K562 (cell line): Measurements from ENCODE around the gene ANO9. TPM values are rescaled to one million over a fixed set of nuclear protein-coding genes. Genes with fewer than 3 reads are reported as not detected.
A peak's percentile ranks its signal among the peaks of the same experiment; 100 is the strongest.

Experiments
- ATAC-seq: fragments of 200-7000 bp; cut with Tn5 transposase; 3 replicates; pipeline ENCODE4 v1.9.1; 2020; ENCODE audit warnings: moderate library complexity
- BruUV-seq: library from RNA; stranded (reverse); fragments of 400-500 nt; replicated peaks from 2 replicates; lab custom pipeline; 2021; lab: Mats Ljungman, UMichigan
- CTCF ChIA-PET: fragments of 300-600 bp; formaldehyde crosslinking; extraction: SDS; loops from one replicate; lab custom pipeline; 2021; ENCODE audit warnings: low intra/inter-chr PET ratio; lab: Yijun Ruan, JAX
- POLR2A ChIA-PET: fragments of 300-600, 350-650 bp; sonication (Branson Sonifier 250); formaldehyde crosslinking; extraction: SDS; loops from one replicate; lab custom pipeline; 2021; ENCODE audit warnings: antibody characterized with exemption, inconsistent platforms; lab: Yijun Ruan, JAX
- DNase-seq, 4 experiments: peaks; one replicate each; pipeline versions ENCODE4 v3.0.0 to v3.0.0-alpha.2; 2011 to 2018; ENCODE audit warnings: low spot score in 3 of 4, mixed read lengths in 3 of 4; ENCODE audit errors: extremely low read depth in 1 of 4
- FAIRE-seq: peaks from 2 replicates; lab custom pipeline; 2011; peaks lifted over from hg19 to GRCh38; lab: Jason Lieb, UNC
- H2AFZ ChIP-seq: 2 replicates; pipeline ENCODE4 v1.6.0; 2011; ENCODE audit warnings: low read depth, low read length, control low read depth, inconsistent platforms
- H3K27ac ChIP-seq: fragments of 200-600 bp; 3 replicates; pipeline ENCODE4 v1.8.0; 2011; ENCODE audit warnings: low read depth, mild to moderate bottlenecking, control low read depth, inconsistent platforms, low read length, moderate library complexity, mixed read lengths; ENCODE audit errors: extremely low read depth
- H3K27me3 ChIP-seq, 2 experiments: fragments of 300-600 bp in 1 of 2; 2 replicates in 1 of 2; 3 replicates in 1 of 2; pipeline versions ENCODE4 v1.6.0 to v1.8.0; 2011; ENCODE audit warnings: inconsistent platforms in 2 of 2, low read length in 2 of 2, mild to moderate bottlenecking in 1 of 2, mixed read lengths in 1 of 2, moderate library complexity in 1 of 2; ENCODE audit not compliant: control insufficient read depth in 2 of 2, insufficient read depth in 2 of 2
- H3K36me3 ChIP-seq: fragments of 300-600 bp; 3 replicates; pipeline ENCODE4 v1.8.0; 2011; ENCODE audit warnings: mild to moderate bottlenecking, low read length, inconsistent platforms; ENCODE audit not compliant: control insufficient read depth, insufficient read depth
- H3K4me1 ChIP-seq, 2 experiments: fragments of 200-600 bp in 1 of 2; replicated peaks in 1 of 2; 2 replicates in 1 of 2; 3 replicates in 1 of 2; pipeline versions ENCODE4 v1.5.1 to v1.8.0; 2011; ENCODE audit warnings: inconsistent platforms in 2 of 2, low read length in 2 of 2, mild to moderate bottlenecking in 1 of 2, mixed read lengths in 1 of 2, moderate library complexity in 1 of 2; ENCODE audit not compliant: control insufficient read depth in 2 of 2, insufficient read depth in 2 of 2
- H3K4me2 ChIP-seq: 2 replicates; pipeline ENCODE4 v1.6.1; 2011; ENCODE audit warnings: low read length, control low read depth, inconsistent platforms, mixed read lengths; ENCODE audit not compliant: insufficient read depth
- H3K4me3 ChIP-seq: fragments of 200-600 bp; sonication (generic), shearing (Covaris generic); 2 replicates; pipeline ENCODE4 v1.5.1; 2016; ENCODE audit warnings: control low read depth, inconsistent platforms
- H3K79me2 ChIP-seq: fragments of 200-600 bp; 3 replicates; pipeline ENCODE4 v1.8.0; 2011; ENCODE audit warnings: low read length, inconsistent platforms; ENCODE audit not compliant: control insufficient read depth, insufficient read depth
- H3K9ac ChIP-seq, 2 experiments: 2 replicates each; pipeline versions ENCODE4 v1.6.0 to v1.6.1; 2011; ENCODE audit warnings: low read depth in 2 of 2, low read length in 2 of 2, control low read depth in 1 of 2, inconsistent platforms in 1 of 2, mild to moderate bottlenecking in 1 of 2, mixed read lengths in 1 of 2; ENCODE audit not compliant: insufficient read depth in 1 of 2
- H3K9me1 ChIP-seq: one replicate; pipeline ENCODE4 v1.6.0; 2011; ENCODE audit warnings: inconsistent platforms, mild to moderate bottlenecking, low read length, moderate library complexity; ENCODE audit not compliant: control insufficient read depth, insufficient read depth
- H3K9me3 ChIP-seq: replicated peaks from 2 replicates; pipeline ENCODE4 v1.5.1; 2011; ENCODE audit warnings: low read depth, low read length, inconsistent platforms; ENCODE audit not compliant: control insufficient read depth, insufficient read depth
- H4K20me1 ChIP-seq: replicated peaks from 2 replicates; pipeline ENCODE4 v1.6.1; 2011; ENCODE audit warnings: low read length, inconsistent platforms, mixed read lengths; ENCODE audit not compliant: control insufficient read depth, insufficient read depth
- ARNT ChIP-seq, 2 experiments: fragments of 450-650 bp; IDR thresholded peaks; 2 replicates each; pipeline ENCODE4 v1.6.1; 2016; ENCODE audit warnings: mild to moderate bottlenecking in 1 of 2
- CTBP1 ChIP-seq: fragments of 450-650 bp; IDR thresholded peaks from 2 replicates; pipeline ENCODE4 v1.6.1; 2016; ENCODE audit warnings: borderline replicate concordance
- DACH1 ChIP-seq: fragments of 450-650 bp; IDR thresholded peaks from 2 replicates; pipeline ENCODE4 v1.6.1; 2018; ENCODE audit not compliant: partially characterized antibody
- EGR1 ChIP-seq: fragments of 450-650 bp; conservative IDR thresholded peaks from 2 replicates; pipeline ENCODE4 v1.6.1; 2017; ENCODE audit warnings: mild to moderate bottlenecking
- ELF1 ChIP-seq: fragments of 200-800 bp; sonication (Bioruptor generic); IDR thresholded peaks from 2 replicates; pipeline ENCODE4 v1.6.1; 2016; ENCODE audit warnings: missing genetic modification characterization, missing compliant biosample characterization
- FOXA3 ChIP-seq, 2 experiments: fragments of 450-650 bp in 1 of 2; sonication (generic) in 1 of 2; formaldehyde crosslinking; IDR thresholded peaks in 1 of 2; conservative IDR thresholded peaks in 1 of 2; 2 replicates each; pipeline versions ENCODE4 v1.4.0 to v1.8.0; 2020 to 2022; ENCODE audit warnings: mild to moderate bottlenecking in 2 of 2, missing genetic modification reagents in 1 of 2
- KLF16 ChIP-seq: IDR thresholded peaks from 2 replicates; pipeline ENCODE4 v1.6.1; 2016; ENCODE audit warnings: antibody characterized with exemption
- NFIC ChIP-seq: fragments of 450-650 bp; IDR thresholded peaks from 2 replicates; pipeline ENCODE4 v1.6.1; 2017; ENCODE audit warnings: mild to moderate bottlenecking, inconsistent platforms
- NR1H2 ChIP-seq: sonication (generic); formaldehyde crosslinking; IDR thresholded peaks from 2 replicates; pipeline ENCODE4 v1.4.0; 2020; ENCODE audit warnings: mild to moderate bottlenecking, missing genetic modification reagents
- TAF9B ChIP-seq: fragments of 450-650 bp; IDR thresholded peaks from 2 replicates; pipeline ENCODE4 v1.6.1; 2018; ENCODE audit warnings: mild to moderate bottlenecking; ENCODE audit not compliant: partially characterized antibody
- ZNF316 ChIP-seq: fragments of 450-650 bp; IDR thresholded peaks from 2 replicates; pipeline ENCODE4 v1.6.1; 2016
- ZSCAN29 ChIP-seq: fragments of 450-650 bp; IDR thresholded peaks from 2 replicates; pipeline ENCODE4 v1.6.1; 2017
- WGBS: fragments of 100-300 bp; shearing (Covaris generic); methylation state at CpG from one replicate; pipeline ENCODE4 v1.1.6; 2016; ENCODE audit warnings: low coverage, mixed read lengths; ENCODE audit not compliant: insufficient coverage; ENCODE audit errors: missing lambda C conversion rate; 5-methylcytosine and 5-hydroxymethylcytosine counted together
- in situ Hi-C: fragments of 300-500 bp; cut with MboI; formaldehyde crosslinking; loops from 4 replicates; pipeline ENCODE4 v1.15.0; 2018; ENCODE audit warnings: inconsistent platforms, mixed read lengths
- intact Hi-C: fragments of 100-400 bp; cut with micrococcal nuclease; formaldehyde crosslinking; loops from 2 replicates; pipeline ENCODE4 v1.14.2; 2022
- polyA plus RNA-seq, 8 experiments: library from polyadenylated mRNA; depleted of rRNA in 4 of 8; stranded (reverse) in 5 of 8; unstranded in 3 of 8; fragments of >200 nt; fragmentation: Nextera tagmentation in 2 of 8; fragmentation: Illumina TruSeq in 1 of 8; extraction: Ambion mirVana in 2 of 8; extraction: Trizol in 1 of 8; gene quantifications; 2 replicates each; pipeline versions ENCODE4 v1.2.1 to v1.2.3, GENCODE V29; 2011 to 2014; ENCODE audit warnings: inconsistent platforms in 1 of 8, missing spikeins in 1 of 8
- total RNA-seq, 7 experiments: library from RNA; depleted of rRNA in 6 of 7; stranded (reverse); fragments of >200 nt in 6 of 7; fragmentation: Illumina TruSeq in 2 of 7; extraction: Trizol in 2 of 7; gene quantifications; 2 replicates each; pipeline versions ENCODE4 v1.2.1 to v1.2.3, GENCODE V29; 2011 to 2021; ENCODE audit warnings: low replicate concordance in 1 of 7
- TF ChIP-seq, protein P1 (sequence below): sonication (generic); formaldehyde crosslinking; IDR thresholded peaks from 2 replicates; pipeline ENCODE4 v1.8.0; 2022; ENCODE audit warnings: missing genetic modification reagents, mild to moderate bottlenecking, moderate library complexity, borderline replicate concordance
- TF ChIP-seq, protein P2 (sequence below): sonication (generic); formaldehyde crosslinking; IDR thresholded peaks from 2 replicates; pipeline ENCODE4 v1.8.1; 2023; ENCODE audit warnings: mild to moderate bottlenecking, missing genetic modification reagents
- TF ChIP-seq, protein P3 (sequence below): fragments of 450-650 bp; IDR thresholded peaks from one replicate; pipeline ENCODE4 v1.6.1; 2018; ENCODE audit warnings: mild to moderate bottlenecking, moderate library complexity; ENCODE audit not compliant: partially characterized antibody
- TF ChIP-seq, protein P4 (sequence below): fragments of 450-650 bp; IDR thresholded peaks from 2 replicates; pipeline ENCODE4 v1.7.1; 2018; ENCODE audit warnings: mild to moderate bottlenecking, low read depth; ENCODE audit not compliant: partially characterized antibody
- TF ChIP-seq, protein P5 (sequence below): fragments of 450-650 bp; conservative IDR thresholded peaks from 2 replicates; pipeline ENCODE4 v1.6.1; 2016; ENCODE audit warnings: missing genetic modification characterization, low read depth, mild to moderate bottlenecking, missing compliant biosample characterization, moderate library complexity

The ANO9 gene
- total and polyA plus RNA-seq, 9 of the 15 experiments (the other 6 are each of a cell fraction or from before 2014, with no cell fraction given) = 0.20 to 14.5 (median 4.5) TPM

DNA sequence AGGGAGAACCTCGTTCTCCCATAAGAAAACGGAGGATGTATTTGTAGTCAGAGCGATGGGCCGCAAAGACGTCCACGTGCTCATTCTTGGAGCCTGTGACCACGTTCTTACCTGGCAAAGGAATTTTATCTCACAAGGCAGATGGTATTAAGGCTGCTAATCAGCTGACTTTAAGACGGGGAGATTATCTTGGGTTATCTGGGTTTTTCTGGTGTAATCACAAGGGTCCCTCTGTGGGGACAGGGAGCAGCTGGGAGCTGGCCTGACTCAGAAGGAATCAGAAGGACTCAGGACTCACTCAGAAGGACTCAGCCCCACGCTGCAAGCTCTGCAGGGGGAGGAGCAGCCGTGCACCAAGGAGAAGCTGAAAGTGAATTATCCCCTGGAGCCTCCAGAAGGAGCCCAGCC is 19.6 kb downstream of the ANO9 start (continued):
- TF ChIP-seq EGR1 (no peak), NFIC (peak; percentile 66), ZNF316 (no peak), NR1H2 (CRISPR knock-in tag) (no peak), ELF1 (no peak), ZSCAN29 (no peak), KLF16 (peak; percentile 85), DACH1 (peak; percentile 77), CTBP1 (peak; percentile 71), FOXA3 (CRISPR knock-in tag; conservative IDR thresholded peaks at IDR 0.05 in 1 of 2, IDR thresholded peaks at IDR 0.05 in 1 of 2) (no peak)
- TF ChIP-seq, protein P1, sequence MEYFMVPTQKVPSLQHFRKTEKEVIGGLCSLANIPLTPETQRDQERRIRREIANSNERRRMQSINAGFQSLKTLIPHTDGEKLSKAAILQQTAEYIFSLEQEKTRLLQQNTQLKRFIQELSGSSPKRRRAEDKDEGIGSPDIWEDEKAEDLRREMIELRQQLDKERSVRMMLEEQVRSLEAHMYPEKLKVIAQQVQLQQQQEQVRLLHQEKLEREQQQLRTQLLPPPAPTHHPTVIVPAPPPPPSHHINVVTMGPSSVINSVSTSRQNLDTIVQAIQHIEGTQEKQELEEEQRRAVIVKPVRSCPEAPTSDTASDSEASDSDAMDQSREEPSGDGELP (CRISPR knock-in tag) = peak; percentile 74
- TF ChIP-seq, protein P2, sequence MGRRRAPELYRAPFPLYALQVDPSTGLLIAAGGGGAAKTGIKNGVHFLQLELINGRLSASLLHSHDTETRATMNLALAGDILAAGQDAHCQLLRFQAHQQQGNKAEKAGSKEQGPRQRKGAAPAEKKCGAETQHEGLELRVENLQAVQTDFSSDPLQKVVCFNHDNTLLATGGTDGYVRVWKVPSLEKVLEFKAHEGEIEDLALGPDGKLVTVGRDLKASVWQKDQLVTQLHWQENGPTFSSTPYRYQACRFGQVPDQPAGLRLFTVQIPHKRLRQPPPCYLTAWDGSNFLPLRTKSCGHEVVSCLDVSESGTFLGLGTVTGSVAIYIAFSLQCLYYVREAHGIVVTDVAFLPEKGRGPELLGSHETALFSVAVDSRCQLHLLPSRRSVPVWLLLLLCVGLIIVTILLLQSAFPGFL = no peak

DNA sequence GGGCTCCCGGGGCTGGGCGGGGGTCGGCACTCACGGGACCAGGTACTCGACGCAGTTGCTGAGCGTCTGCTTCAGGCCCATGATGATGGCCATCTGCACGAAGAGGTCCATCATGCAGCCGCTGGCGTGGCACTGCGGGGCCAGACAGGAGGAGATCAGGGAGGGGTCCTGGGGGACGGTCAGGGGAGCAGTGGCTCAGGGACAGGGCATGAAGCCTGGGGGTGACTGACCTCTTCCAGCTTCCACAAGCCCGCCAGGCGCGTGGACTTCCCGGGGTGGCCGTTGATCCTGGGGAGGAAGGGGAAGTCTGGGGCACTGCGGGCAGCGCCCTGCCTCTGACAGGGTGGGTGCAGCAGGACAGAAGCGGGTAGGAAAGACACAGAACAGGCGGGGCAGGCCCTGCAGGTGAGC is 20.9 kb downstream of the ANO9 start:
- no peak for ATAC-seq
- WGBS = 88% methylated on average over 10 of the region's 21 CpGs
- no peak for DNase-seq
- Histone ChIP-seq H4K20me1 (no peaks in the 10 kb centered on the region), H3K79me2 (no peaks in the 10 kb centered on the region), H3K27ac (no peak overlapping the region), H3K4me1 (peaks cover 5 to 50% of the 10 kb centered on the region in 2 experiments; a peak in 4 of 5 replicates), H3K9me3 (0 out of 2 replicates have a peak, but pooled peaks cover 2% of the 10 kb centered on the region), H3K9me1 (no peaks in the 10 kb centered on the region), H3K9ac (no peak overlapping the region), H3K36me3 (no peaks in the 10 kb centered on the region), H3K4me3 (no peak overlapping the region), H2AFZ (no peak overlapping the region), H3K4me2 (no peak overlapping the region), H3K27me3 (no peaks in the 10 kb centered on the region)
- intact Hi-C loops (no loop called here), in situ Hi-C loops (no loop called here)
- ChIA-PET CTCF (no interaction called here), POLR2A (no interaction called here)
- no TSS peak for BruUV-seq
- FAIRE-seq = no peak
- TF ChIP-seq, protein P3, sequence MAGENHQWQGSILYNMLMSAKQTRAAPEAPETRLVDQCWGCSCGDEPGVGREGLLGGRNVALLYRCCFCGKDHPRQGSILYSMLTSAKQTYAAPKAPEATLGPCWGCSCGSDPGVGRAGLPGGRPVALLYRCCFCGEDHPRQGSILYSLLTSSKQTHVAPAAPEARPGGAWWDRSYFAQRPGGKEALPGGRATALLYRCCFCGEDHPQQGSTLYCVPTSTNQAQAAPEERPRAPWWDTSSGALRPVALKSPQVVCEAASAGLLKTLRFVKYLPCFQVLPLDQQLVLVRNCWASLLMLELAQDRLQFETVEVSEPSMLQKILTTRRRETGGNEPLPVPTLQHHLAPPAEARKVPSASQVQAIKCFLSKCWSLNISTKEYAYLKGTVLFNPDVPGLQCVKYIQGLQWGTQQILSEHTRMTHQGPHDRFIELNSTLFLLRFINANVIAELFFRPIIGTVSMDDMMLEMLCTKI = no peak
- no peak for TF ChIP-seq ARNT (IDR thresholded peaks at IDR 0.05)
- TF ChIP-seq, protein P4, sequence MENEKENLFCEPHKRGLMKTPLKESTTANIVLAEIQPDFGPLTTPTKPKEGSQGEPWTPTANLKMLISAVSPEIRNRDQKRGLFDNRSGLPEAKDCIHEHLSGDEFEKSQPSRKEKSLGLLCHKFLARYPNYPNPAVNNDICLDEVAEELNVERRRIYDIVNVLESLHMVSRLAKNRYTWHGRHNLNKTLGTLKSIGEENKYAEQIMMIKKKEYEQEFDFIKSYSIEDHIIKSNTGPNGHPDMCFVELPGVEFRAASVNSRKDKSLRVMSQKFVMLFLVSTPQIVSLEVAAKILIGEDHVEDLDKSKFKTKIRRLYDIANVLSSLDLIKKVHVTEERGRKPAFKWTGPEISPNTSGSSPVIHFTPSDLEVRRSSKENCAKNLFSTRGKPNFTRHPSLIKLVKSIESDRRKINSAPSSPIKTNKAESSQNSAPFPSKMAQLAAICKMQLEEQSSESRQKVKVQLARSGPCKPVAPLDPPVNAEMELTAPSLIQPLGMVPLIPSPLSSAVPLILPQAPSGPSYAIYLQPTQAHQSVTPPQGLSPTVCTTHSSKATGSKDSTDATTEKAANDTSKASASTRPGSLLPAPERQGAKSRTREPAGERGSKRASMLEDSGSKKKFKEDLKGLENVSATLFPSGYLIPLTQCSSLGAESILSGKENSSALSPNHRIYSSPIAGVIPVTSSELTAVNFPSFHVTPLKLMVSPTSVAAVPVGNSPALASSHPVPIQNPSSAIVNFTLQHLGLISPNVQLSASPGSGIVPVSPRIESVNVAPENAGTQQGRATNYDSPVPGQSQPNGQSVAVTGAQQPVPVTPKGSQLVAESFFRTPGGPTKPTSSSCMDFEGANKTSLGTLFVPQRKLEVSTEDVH = no peak
- TF ChIP-seq, protein P5, sequence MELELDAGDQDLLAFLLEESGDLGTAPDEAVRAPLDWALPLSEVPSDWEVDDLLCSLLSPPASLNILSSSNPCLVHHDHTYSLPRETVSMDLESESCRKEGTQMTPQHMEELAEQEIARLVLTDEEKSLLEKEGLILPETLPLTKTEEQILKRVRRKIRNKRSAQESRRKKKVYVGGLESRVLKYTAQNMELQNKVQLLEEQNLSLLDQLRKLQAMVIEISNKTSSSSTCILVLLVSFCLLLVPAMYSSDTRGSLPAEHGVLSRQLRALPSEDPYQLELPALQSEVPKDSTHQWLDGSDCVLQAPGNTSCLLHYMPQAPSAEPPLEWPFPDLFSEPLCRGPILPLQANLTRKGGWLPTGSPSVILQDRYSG (tag) = no peak
- TF ChIP-seq TAF9B = no peak
